T47D (cell line): ENCODE data around the gene MYH7.
"Not testable (repeated sequence)": the region's sequence is repeated elsewhere in the genome, so short reads cannot be mapped to it uniquely, and the experiment has no call there.

Experiments used
- DNase-seq, 2 experiments: peaks; one replicate each; pipeline versions ENCODE4 v3.0.0 to v3.0.0-alpha.2; 2011 to 2012; ENCODE audit warnings: low read depth in 1 of 2, low spot score in 1 of 2
- JUND ChIP-seq: IDR thresholded peaks from 2 replicates; pipeline ENCODE4 v1.6.1; 2012; ENCODE audit warnings: low read depth
- in situ Hi-C: cut with HindIII; loops from 2 replicates; pipeline ENCODE4 v1.10.0; 2016; ENCODE audit warnings: low sequenced_read_pairs, low pct_unique_long_range_greater_than_20kb

The MYH7 gene

DNA sequence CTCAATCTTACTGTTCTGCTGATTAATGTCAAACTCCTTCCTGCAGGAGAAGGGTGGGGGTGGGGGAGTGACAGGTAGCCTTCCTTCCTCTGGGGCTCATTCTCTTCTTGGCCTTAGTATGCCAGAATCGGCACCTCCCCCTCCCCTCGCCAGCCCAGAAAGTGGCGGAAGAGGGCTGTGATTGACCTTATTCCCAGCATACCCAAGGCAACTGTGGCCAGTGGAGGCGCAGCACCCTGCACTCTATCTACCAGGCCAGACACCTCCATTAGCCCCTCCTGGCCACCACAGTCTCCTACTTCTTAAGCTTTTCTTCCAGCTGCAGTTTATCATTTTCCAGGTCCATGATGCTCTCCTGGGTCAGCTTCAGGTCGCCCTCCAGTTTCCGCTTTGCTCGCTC lies 42.8 kb downstream of the MYH7 start:
- in situ Hi-C loops = no loop called here
- TF ChIP-seq JUND = no peak
- DNase-seq = no peak

DNA sequence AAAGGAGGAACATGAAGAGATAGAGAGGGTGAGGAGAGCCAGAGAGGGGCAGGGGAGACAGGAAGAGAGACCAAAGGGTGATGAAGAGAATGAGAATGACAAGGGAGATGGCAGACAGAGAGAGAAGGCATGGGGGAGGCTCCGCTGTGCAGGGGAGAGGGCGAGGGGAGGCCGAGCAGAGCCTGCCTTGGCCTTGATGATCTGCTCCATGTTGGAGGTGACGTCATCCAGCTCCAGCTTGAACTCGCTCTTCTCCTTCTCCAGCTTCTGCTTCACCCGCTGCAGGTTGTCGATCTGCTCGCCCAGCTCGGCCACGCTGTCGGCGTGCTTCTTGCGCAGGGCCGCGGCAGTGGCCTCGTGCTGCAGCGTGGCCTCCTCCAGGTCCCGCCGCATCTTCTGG lies 45.6 kb downstream of the MYH7 start:
- in situ Hi-C loops, DNase-seq: not testable (repeated sequence)

DNA sequence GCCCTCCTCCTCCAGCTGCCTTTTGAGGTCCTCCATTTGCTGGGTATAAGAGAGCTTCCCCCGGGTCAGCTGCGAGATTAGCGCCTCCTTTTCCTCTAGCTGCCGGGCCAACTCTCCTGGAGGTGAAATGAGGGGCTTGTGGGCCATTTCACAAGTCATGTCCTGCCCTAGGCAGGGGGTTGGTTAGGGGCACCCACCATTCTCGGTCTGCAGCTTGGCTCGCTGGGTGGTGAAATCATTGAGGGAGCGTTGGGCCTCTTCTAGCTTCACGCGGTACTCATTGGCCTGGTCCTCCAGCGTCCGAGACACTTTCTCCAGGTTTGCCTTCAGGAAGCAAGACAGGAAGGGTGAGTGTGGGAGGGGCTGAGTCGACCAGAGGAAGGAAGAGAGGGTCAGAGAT lies 46.1 kb downstream of the MYH7 start:
- TF ChIP-seq JUND = no peak
- DNase-seq = no peak
- in situ Hi-C loops = no loop called here

DNA sequence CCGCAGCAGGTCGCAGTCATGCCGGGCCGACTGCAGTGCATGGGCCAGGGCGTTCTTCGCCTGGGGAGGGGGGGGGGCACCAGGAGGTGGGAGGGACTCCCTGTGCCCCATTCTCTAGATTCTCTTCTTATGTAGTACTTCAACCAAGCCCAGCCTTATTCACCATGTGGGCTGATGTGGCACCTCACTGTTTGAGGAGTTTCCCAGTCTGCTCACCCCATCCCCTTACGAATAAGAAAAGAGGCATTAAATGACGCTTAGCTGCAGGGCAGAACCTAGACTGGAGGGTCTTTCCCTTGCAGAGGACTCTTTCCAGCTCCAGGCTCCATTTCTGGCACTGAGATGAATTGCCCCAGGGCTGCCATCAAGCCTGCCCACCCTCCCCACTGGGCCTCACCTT lies 46.5 kb downstream of the MYH7 start:
- no peak for TF ChIP-seq JUND
- in situ Hi-C loops = no loop called here
- no peak for DNase-seq

DNA sequence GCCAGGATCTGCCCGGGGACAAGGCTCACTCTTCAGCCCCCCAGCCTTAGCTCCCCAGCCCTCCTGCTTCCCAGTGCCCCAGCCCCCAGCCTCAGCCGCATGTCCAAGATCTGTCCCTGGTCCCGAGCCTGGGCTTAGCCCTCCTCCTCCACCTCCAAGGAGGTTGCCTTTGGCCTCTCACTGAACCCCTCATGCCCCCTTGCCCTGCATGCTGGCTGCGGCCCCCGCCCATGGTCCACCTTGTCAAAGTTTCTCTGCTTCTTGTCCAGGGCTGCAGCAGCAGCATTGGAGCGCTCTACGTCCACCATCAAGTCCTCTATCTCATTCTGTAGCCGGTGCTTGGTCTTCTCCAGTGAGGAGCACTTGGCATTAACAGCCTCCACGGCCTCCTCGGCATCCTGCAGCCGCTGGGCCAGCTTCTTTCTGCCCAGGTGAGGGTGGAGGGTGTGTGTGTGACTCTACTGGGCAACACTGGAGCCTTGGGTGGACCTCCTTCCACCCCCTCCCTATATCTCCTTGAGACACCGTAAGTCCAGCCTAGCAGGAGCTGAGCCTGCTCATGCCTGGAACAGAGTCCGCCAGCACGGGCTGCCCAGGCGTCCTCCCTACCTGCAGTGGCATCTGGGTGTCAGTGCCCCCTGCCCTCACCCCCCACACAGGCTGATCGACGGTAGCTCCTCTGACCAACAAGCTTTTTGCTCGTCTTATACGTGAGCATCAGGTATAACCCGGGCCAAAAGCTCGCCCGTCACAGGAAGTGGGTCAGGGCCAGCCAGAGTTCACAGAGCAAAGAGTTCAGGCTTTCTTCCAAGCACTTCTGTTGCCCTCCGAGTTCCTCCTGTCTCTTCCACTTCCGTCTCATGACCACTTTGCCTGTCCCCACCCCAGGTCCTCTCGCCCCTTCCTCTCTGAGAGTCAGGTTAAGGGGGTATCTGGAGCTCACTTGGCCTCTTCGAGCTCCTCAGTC lies 47.3 kb downstream of the MYH7 start:
- TF ChIP-seq JUND = no peak
- no peak for DNase-seq
- in situ Hi-C loops = no loop called here

GRCh38 chr14:23386999-23387398 lies 48.5 kb downstream of the MYH7 start:
- no peak for DNase-seq
- TF ChIP-seq JUND = no peak
- in situ Hi-C loops = no loop called here

DNA sequence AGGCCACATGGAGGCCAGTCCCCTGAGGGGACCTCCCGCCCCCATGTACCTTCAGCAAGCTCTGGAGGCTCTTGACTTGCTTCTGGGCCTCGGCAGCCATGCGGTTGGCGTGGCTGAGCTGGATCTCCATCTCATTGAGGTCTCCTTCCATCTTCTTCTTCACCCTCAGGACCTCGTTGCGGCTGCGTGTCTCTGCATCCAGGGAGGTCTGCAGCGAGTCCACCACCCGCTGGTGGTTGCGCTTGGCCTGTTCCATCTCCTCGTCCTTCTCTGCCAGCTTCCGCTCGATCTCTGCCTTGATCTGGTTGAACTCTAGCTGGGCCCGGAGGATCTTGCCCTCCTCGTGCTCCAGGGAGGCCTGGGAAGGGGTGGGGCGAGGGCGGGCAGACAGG lies 49.2 kb downstream of the MYH7 start:
- in situ Hi-C loops, DNase-seq: not testable (repeated sequence)

- DNase-seq = no peak
- TF ChIP-seq JUND = no peak
- in situ Hi-C loops = no loop called here
Observed at GRCh38 chr14:23385642-23386265, 49.7 kb downstream of the MYH7 start.

GRCh38 chr14:23385244-23385641 lies 50.2 kb downstream of the MYH7 start:
- TF ChIP-seq JUND = no peak
- in situ Hi-C loops = no loop called here
- DNase-seq = no peak

GRCh38 chr14:23384364-23385080 lies 50.9 kb downstream of the MYH7 start:
- no peak for DNase-seq
- no peak for TF ChIP-seq JUND
- in situ Hi-C loops = no loop called here

DNA sequence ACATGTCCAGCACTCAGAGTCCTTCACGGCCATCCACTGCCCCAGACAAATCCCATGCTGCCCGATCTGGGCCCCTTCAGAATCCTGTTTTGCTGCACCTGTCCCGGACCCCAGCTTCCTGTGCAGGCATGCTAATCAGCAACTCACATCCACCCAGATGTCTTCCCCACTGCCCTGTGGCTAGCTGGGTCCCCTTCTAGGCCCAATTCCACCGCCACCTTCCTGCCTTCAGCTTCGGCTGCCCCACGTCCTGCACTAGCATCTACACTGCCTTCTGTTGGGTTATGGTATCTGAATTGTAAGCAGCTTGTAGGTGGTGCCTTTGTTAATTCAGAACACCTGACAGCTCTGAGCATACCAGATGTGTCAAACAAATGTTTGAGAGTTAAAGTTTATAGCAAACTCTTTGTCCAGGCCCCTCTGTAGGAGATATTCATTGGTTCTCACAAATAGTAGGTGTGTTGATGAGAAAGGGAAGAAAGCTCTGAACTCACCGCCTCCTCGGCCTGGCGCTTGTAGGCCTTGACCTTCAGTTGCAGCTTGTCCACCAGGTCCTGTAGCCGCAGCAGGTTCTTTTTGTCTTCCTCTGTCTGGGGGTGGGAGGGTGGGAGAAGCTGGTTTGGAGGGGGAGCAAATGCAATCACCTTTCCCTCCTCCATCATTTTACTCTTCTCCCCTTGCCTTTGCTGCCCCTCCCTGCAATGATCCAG lies 52.6 kb downstream of the MYH7 start:
- TF ChIP-seq JUND = no peak
- DNase-seq = no peak
- in situ Hi-C loops = no loop called here

DNA sequence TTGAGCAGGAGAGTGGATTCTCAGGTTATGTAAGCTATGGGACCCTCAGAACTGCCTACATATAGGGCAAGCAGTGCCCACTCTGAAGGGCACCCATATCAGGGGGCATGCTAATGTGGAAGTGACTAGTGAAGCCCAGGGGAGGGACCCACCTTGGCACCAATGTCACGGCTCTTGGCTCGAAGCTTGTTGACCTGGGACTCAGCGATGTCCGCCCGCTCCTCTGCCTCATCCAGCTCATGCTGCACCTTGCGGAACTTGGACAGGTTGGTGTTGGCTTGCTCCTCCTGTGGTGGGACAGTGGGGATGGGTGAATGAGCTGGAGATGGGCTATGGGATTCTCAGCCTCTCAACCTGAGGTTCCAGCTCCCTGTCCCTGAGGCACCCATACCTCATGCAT lies 53.2 kb downstream of the MYH7 start:
- DNase-seq = no peak
- TF ChIP-seq JUND = no peak
- in situ Hi-C loops = no loop called here
